ENCODE measurements around the gene ATP5F1B.

ATP5F1B gene

GRCh38 chr12:56645201-56645716, 525 bp downstream of the ATP5F1B start:
- DNase-seq = no peak

DNA sequence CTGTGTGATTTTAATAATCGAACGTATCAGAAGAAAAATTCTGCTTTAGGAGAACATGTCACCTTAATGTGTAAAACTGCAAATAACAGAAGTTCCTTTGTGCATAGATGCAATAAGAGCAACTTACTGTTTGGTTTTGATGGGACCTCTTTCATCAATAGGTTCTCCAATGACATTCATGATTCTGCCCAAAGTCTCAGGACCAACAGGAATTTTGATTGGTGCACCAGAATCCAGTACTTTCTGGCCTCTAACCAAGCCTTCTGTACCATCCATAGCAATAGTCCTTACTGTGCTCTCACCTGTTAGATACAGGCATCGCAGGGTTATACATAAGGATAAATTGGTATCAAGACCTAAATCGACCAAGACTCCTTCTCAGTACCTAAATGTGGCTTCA, 1.1 kb downstream of the ATP5F1B start:
- no peak for DNase-seq

GRCh38 chr12:56641219-56641618, 4.6 kb downstream of the ATP5F1B start:
- DNase-seq = no peak

- DNase-seq = no peak
Observed at GRCh38 chr12:56637621-56638020, 8.2 kb downstream of the ATP5F1B start.

GRCh38 chr12:56636675-56637540, 8.9 kb downstream of the ATP5F1B start:
- peak; percentile 79 for DNase-seq

- peak; percentile 16 for DNase-seq
Observed at GRCh38 chr12:56635806-56636674, 9.7 kb downstream of the ATP5F1B start.

DNA sequence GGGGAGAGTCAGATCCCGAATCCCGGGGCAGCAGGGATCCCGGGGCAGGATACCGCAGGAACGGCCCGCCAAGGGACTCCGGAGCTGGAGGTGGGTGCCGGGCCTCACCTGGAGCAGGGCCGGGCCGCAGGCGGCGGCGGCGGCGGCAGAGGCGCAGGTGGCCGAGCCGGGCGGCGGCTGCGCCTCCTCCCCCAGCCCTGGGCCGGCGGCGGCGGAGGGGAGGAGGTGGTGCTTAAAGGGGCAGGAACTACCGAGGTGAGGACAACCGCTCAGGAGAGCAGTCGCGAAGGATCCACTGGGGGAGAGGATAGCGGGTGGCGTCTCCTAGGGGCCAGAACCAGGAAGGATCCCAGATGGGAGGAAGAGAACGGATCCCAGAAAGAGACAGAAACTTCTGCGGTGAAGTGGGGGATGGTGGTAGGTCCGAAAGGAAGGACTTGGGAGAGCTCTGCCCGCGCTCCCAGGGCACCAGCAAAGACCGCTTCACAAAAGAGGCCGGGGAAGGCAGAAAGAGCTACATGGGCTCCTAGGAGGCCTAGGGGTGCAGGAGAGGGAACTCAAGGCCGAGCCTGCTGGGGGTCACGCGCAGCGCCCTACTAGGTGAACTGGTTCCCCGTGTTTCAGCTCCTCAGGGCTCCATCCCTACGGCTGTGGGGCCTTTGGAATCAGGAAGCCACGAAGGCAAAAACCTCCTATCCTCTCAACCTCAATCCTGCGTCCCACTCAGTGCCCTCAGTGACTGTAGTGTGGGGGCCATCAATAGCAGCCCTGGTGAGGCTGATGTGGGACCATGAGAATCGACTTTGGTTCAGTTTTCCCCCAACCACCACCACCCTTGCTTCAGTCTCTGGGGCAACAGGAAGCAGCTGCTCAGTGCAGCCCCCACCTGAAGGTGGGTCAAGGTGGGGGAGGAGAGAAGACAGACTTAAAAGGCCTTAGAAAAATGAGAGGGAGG, 10.7 kb downstream of the ATP5F1B start:
- DNase-seq = peak; percentile 52

GRCh38 chr12:56634242-56634836, 11.4 kb downstream of the ATP5F1B start:
- no peak for DNase-seq

- no peak for DNase-seq
Observed at GRCh38 chr12:56633468-56634241, 12.1 kb downstream of the ATP5F1B start.

- DNase-seq = no peak
Observed at GRCh38 chr12:56632701-56633467, 12.9 kb downstream of the ATP5F1B start.

DNA sequence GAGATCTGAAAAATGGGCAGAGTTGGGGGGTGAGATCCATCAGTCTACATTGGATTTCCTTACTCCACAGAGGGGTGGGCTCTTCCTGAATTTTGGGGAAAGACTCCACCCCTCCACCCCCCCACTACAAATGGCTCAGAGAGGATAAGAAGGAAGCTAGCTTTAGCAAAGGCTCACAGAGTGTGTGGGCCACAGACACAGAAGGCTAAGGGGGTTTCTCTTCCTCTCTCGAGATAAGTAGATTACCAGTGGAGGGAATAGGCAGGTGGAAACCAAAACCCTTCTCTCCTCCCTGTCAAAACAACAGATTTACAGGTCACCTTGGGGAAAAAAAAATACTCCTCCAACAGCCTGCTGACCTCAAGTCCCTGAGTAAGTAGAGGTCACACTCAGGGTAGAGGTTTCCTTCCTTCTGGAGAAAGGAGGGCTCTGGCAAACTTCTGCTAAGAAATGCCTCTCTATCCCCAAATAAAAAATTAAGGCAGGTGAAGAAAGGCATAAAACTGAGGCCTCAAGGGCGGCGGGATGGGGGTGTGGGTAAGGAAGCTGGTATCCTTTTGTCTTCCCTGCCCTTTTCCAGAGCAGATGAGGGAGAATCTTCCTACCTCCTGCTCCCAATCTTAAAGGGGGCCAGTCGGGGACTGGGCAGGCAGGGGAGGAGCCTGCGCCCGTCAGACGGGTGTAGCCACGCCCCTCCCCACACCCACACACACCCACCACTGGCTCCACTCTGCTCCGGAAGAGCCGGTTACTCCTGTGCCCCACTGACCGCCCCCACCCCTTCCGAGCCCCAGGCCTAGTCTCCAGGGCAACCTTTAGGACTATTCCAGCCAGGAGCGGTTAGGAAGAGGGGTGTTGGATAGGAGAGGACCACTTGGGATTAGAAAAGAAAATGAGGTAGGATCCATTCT, 13.7 kb downstream of the ATP5F1B start:
- peak; percentile 25 for DNase-seq

DNA sequence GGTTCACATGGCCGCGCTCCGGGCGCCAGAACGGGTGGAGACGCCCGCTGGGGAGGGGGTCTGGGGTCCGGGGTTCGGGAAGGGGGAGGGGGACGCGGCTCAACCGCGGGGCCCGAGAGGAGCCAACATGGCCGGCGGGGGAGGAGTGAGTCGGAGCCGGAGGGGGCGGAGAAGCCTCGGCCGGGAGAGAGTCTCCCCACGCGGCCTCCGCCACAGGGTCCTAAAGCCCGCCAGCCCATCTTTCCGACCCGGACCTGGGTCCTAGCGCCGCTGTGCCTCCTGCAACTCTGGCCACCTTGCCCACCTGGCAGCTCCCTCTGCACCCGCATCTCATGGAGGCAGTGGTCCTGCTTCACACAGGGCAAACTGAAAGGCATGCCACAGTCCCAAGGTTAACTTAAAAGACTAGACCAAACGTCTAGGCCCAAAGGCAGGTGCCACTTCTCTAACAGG, 15.6 kb downstream of the ATP5F1B start, which contains the start of gene BAZ2A:
TSS of gene BAZ2A (minus strand) at position 147 of the 453 bp plus-strand sequence. CDS start 12,796 bp downstream, outside the sequence.
- DNase-seq = peak; percentile 72

GRCh38 chr12:56629459-56630179, 16.2 kb downstream of the ATP5F1B start:
- peak; percentile 22 for DNase-seq

GRCh38 chr12:56628671-56629458, 16.9 kb downstream of the ATP5F1B start:
- peak; percentile 46 for DNase-seq

DNA sequence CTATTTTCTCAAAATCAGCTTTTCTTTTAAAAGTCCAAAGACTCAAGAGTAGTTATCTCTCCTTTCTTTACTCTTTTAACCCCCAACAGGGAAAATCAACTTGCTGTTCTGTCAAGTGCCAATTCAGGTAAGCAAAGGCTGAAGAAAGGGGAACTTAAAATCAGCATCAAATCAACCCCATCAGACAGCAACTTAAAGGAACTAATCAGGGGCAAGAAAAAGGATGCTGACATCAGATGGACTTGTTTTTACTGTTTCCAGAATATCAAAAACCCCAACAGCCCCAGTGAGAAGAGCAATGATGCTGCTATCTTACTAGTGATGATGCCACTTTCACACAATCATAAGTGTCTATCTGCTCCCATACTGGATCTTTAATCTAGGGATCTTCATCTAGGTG, 19.1 kb downstream of the ATP5F1B start:
- no peak for DNase-seq

GRCh38 chr12:56622535-56622934, 23.2 kb downstream of the ATP5F1B start:
- DNase-seq = no peak

DNA sequence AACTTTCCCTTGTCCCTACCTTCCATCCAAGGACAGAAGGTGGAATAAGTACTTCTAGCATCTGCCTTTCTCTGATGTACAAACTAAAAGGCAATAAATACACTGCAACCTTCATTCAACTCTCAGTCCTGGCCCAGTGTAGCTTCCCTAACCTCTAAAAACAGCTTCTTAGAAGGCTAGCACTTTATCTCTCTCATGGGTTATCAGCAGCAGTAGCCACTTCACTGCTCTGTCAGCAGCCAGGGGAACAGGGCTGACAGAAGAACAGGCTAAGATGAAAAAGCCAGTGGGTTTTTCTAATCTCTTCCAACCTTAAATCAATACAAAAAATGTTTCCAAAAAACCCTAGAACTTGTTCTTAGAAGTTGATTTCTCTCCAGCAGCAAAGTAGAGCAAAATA, 28.9 kb downstream of the ATP5F1B start:
- no peak for DNase-seq

Data from activated gamma-delta T cell (primary cell).